Activated naive CD4-positive, alpha-beta T cell treated with anti-CD3 and anti-CD28 coated beads, Interleukin-2, amount 50 U/mL, for 24 hours (primary cell): ENCODE results near the gene BAZ1B.
"Not testable (repeated sequence)": the region's sequence is repeated elsewhere in the genome, so short reads cannot be mapped to it uniquely, and the experiment has no call there.

Experiments used
- H3K27ac Mint-ChIP-seq: one replicate; pipeline ENCODE4 v1.8.0; 2021; ENCODE audit warnings: mild to moderate bottlenecking, mixed read lengths
- H3K27me3 Mint-ChIP-seq: one replicate; pipeline ENCODE4 v1.8.0; 2021; ENCODE audit warnings: mixed read lengths
- H3K36me3 Mint-ChIP-seq: one replicate; pipeline ENCODE4 v1.8.0; 2021; ENCODE audit warnings: mixed read lengths
- H3K4me1 Mint-ChIP-seq: one replicate; pipeline ENCODE4 v1.8.0; 2021; ENCODE audit warnings: mixed read lengths
- H3K4me3 Mint-ChIP-seq: one replicate; pipeline ENCODE4 v1.8.0; 2021; ENCODE audit warnings: mild to moderate bottlenecking, mixed read lengths
- H3K9me3 Mint-ChIP-seq: one replicate; pipeline ENCODE4 v1.8.0; 2021; ENCODE audit warnings: mixed read lengths

The BAZ1B gene

GRCh38 chr7:73526896-73527821 is 5.1 kb upstream of the BAZ1B start:
- Mint-ChIP-seq H3K36me3 (peaks cover 2% of the 10 kb centered on the region), H3K4me3 (peak overlapping the region; percentile 24), H3K9me3 (no peaks in the 10 kb centered on the region), H3K27me3 (no peaks in the 10 kb centered on the region), H3K27ac (peak overlapping the region; percentile 88), H3K4me1 (peaks cover 39% of the 10 kb centered on the region)

- not testable (repeated sequence) for H3K27ac Mint-ChIP-seq, H3K9me3 Mint-ChIP-seq, H3K4me3 Mint-ChIP-seq, H3K36me3 Mint-ChIP-seq, H3K27me3 Mint-ChIP-seq
- peaks cover 39% of the 10 kb centered on the region for H3K4me1 Mint-ChIP-seq
These were observed 4.0 kb upstream of the BAZ1B start for GRCh38 chr7:73526158-73526494.

GRCh38 chr7:73521636-73522104 is 423 bp downstream of the BAZ1B start:
- Mint-ChIP-seq H3K36me3 (peaks cover 18% of the 10 kb centered on the region), H3K9me3 (no peaks in the 10 kb centered on the region), H3K4me3 (peak overlapping the region; percentile 92), H3K4me1 (peaks cover 65% of the 10 kb centered on the region), H3K27me3 (no peaks in the 10 kb centered on the region), H3K27ac (no peak overlapping the region)

GRCh38 chr7:73520673-73521635 is 1.1 kb downstream of the BAZ1B start:
- peak overlapping the region; percentile 96 for H3K4me3 Mint-ChIP-seq
- H3K36me3 Mint-ChIP-seq = peaks cover 18% of the 10 kb centered on the region
- peak overlapping the region; percentile 97 for H3K27ac Mint-ChIP-seq
- H3K27me3 Mint-ChIP-seq = no peaks in the 10 kb centered on the region
- H3K4me1 Mint-ChIP-seq = peaks cover 63% of the 10 kb centered on the region
- H3K9me3 Mint-ChIP-seq = no peaks in the 10 kb centered on the region

- H3K4me1 Mint-ChIP-seq = peaks cover 56% of the 10 kb centered on the region
- H3K27me3 Mint-ChIP-seq = no peaks in the 10 kb centered on the region
- H3K27ac Mint-ChIP-seq = peak overlapping the region; percentile 97
- H3K9me3 Mint-ChIP-seq = no peaks in the 10 kb centered on the region
- peaks cover 18% of the 10 kb centered on the region for H3K36me3 Mint-ChIP-seq
- peak overlapping the region; percentile 96 for H3K4me3 Mint-ChIP-seq
These were observed 2.0 kb downstream of the BAZ1B start for GRCh38 chr7:73519867-73520672.

- H3K9me3 Mint-ChIP-seq = no peaks in the 10 kb centered on the region
- H3K27me3 Mint-ChIP-seq = no peaks in the 10 kb centered on the region
- peaks cover 58% of the 10 kb centered on the region for H3K4me1 Mint-ChIP-seq
- peaks cover 21% of the 10 kb centered on the region for H3K36me3 Mint-ChIP-seq
- H3K27ac Mint-ChIP-seq = peak overlapping the region; percentile 64
- H3K4me3 Mint-ChIP-seq = peak overlapping the region; percentile 96
These were observed 3.6 kb downstream of the BAZ1B start for GRCh38 chr7:73518470-73518869.

- H3K36me3 Mint-ChIP-seq = peaks cover 24% of the 10 kb centered on the region
- H3K9me3 Mint-ChIP-seq = no peaks in the 10 kb centered on the region
- H3K27ac Mint-ChIP-seq = peak overlapping the region; percentile 1
- H3K4me1 Mint-ChIP-seq = peaks cover 61% of the 10 kb centered on the region
- no peaks in the 10 kb centered on the region for H3K27me3 Mint-ChIP-seq
- H3K4me3 Mint-ChIP-seq = peak overlapping the region; percentile 51
These were observed 4.7 kb downstream of the BAZ1B start for GRCh38 chr7:73517241-73517995.

- H3K4me1 Mint-ChIP-seq = peaks cover 61% of the 10 kb centered on the region
- H3K27ac Mint-ChIP-seq = no peak overlapping the region
These were observed 6.9 kb downstream of the BAZ1B start for GRCh38 chr7:73515178-73515577.

GRCh38 chr7:73512018-73512780 is 9.9 kb downstream of the BAZ1B start:
- H3K4me3 Mint-ChIP-seq = no peak overlapping the region
- H3K27ac Mint-ChIP-seq = no peak overlapping the region
- peaks cover 41% of the 10 kb centered on the region for H3K4me1 Mint-ChIP-seq
- no peaks in the 10 kb centered on the region for H3K9me3 Mint-ChIP-seq
- peaks cover 18% of the 10 kb centered on the region for H3K36me3 Mint-ChIP-seq
- H3K27me3 Mint-ChIP-seq = no peaks in the 10 kb centered on the region

More at GRCh38 chr7:73515178-73515577, 6.9 kb downstream of the BAZ1B start:
- Mint-ChIP-seq H3K4me3 (peak overlapping the region; percentile 27), H3K36me3 (peaks cover 20% of the 10 kb centered on the region), H3K27me3 (no peaks in the 10 kb centered on the region), H3K9me3 (no peaks in the 10 kb centered on the region)

GRCh38 chr7:73509463-73509862 is 12.6 kb downstream of the BAZ1B start:
- Mint-ChIP-seq H3K9me3 (no peaks in the 10 kb centered on the region), H3K4me1 (peaks cover 41% of the 10 kb centered on the region), H3K27ac (no peak overlapping the region), H3K4me3 (no peak overlapping the region), H3K36me3 (peaks cover 24% of the 10 kb centered on the region), H3K27me3 (no peaks in the 10 kb centered on the region)

- no peak overlapping the region for H3K4me3 Mint-ChIP-seq
- peaks cover 27% of the 10 kb centered on the region for H3K36me3 Mint-ChIP-seq
- H3K4me1 Mint-ChIP-seq = peaks cover 27% of the 10 kb centered on the region
- H3K27ac Mint-ChIP-seq = no peak overlapping the region
- no peaks in the 10 kb centered on the region for H3K27me3 Mint-ChIP-seq
- no peaks in the 10 kb centered on the region for H3K9me3 Mint-ChIP-seq
These were observed 14.5 kb downstream of the BAZ1B start for GRCh38 chr7:73507556-73507955.

- Mint-ChIP-seq H3K4me1 (peaks cover 17% of the 10 kb centered on the region), H3K4me3 (no peak overlapping the region), H3K9me3 (no peaks in the 10 kb centered on the region), H3K27me3 (no peaks in the 10 kb centered on the region), H3K27ac (no peak overlapping the region), H3K36me3 (peaks cover 29% of the 10 kb centered on the region)
These were observed 17.2 kb downstream of the BAZ1B start for GRCh38 chr7:73504920-73505319.

GRCh38 chr7:73504017-73504416 is 18.1 kb downstream of the BAZ1B start:
- no peaks in the 10 kb centered on the region for H3K27me3 Mint-ChIP-seq
- no peak overlapping the region for H3K27ac Mint-ChIP-seq
- H3K4me1 Mint-ChIP-seq = peaks cover 17% of the 10 kb centered on the region
- H3K4me3 Mint-ChIP-seq = no peak overlapping the region
- no peaks in the 10 kb centered on the region for H3K9me3 Mint-ChIP-seq
- H3K36me3 Mint-ChIP-seq = peaks cover 29% of the 10 kb centered on the region

- Mint-ChIP-seq H3K36me3 (peaks cover 31% of the 10 kb centered on the region), H3K4me1 (peaks cover 14% of the 10 kb centered on the region), H3K27ac (no peak overlapping the region), H3K27me3 (no peaks in the 10 kb centered on the region), H3K9me3 (no peaks in the 10 kb centered on the region), H3K4me3 (no peak overlapping the region)
These were observed 18.9 kb downstream of the BAZ1B start for GRCh38 chr7:73503229-73503628.
